ENCODE results near the gene PCTP. TPM values are rescaled to one million over a fixed set of nuclear protein-coding genes. Genes with fewer than 3 reads are reported as not detected.

Gene PCTP
- total RNA-seq, 1 experiment from 2014 or later = 17.1 TPM

GRCh38 chr17:55757659-55758058 is 6.8 kb downstream of the PCTP start:
- Mint-ChIP-seq H3K36me3 (ENCODE audit: insufficient read depth in 1 of 3, low read depth in 3 of 3) (no peaks in the 10 kb centered on the region; a peak in 1 of 7 replicates), H3K9me3 (no peaks in the 10 kb centered on the region), H3K4me1 (peaks cover 4 to 6% of the 10 kb centered on the region in 2 experiments; a peak in 3 of 4 replicates), H3K27me3 (ENCODE audit: low read depth) (no peaks in the 10 kb centered on the region), H3K4me3 (no peak overlapping the region), H3K27ac (no peak overlapping the region)
- no peak overlapping the region for H3K14ac ChIP-seq (ENCODE audit: insufficient read depth, low read length)
- H3K27ac ChIP-seq (ENCODE audit: insufficient read length, low read depth, low read length) = no peak overlapping the region
- no peak overlapping the region for H2BK5ac ChIP-seq (ENCODE audit: insufficient read length, low read length)
- H3K4ac ChIP-seq (ENCODE audit: low read depth, low read length) = no peak overlapping the region
- no peaks in the 10 kb centered on the region for H3K79me1 ChIP-seq (ENCODE audit: insufficient read depth, low read depth, low read length, poor library complexity, severe bottlenecking)
- H3K56ac ChIP-seq (ENCODE audit: insufficient read length, low read depth, low read length) = no peak overlapping the region
- no peaks in the 10 kb centered on the region for H3K27me3 ChIP-seq (ENCODE audit: insufficient read depth, low read length)
- no peak overlapping the region for H2BK15ac ChIP-seq (ENCODE audit: low read depth, low read length)
- H2AK5ac ChIP-seq (ENCODE audit: insufficient read length, low read length) = no peak overlapping the region
- H3T11ph ChIP-seq (ENCODE audit: low read length) = no peak overlapping the region
- H4K20me1 ChIP-seq (ENCODE audit: control insufficient read depth, insufficient read depth, insufficient read length) = no peaks in the 10 kb centered on the region
- H2BK120ac ChIP-seq (ENCODE audit: low read depth, low read length, poor library complexity, severe bottlenecking) = no peak overlapping the region
- WGBS (ENCODE audit: extremely low coverage, insufficient read length, low lambda C conversion rate) = no CpG with 5 or more reads among the region's 1 CpG
- H4K91ac ChIP-seq (ENCODE audit: insufficient read length, low read depth, low read length) = no peak overlapping the region
- H3K79me2 ChIP-seq (ENCODE audit: insufficient read depth, low read length) = no peaks in the 10 kb centered on the region
- no peak for DNase-seq
- no peak overlapping the region for H2BK12ac ChIP-seq (ENCODE audit: insufficient read length, low read depth, low read length)
- H3K9ac ChIP-seq (ENCODE audit: extremely low read depth, insufficient read length, low read length) = no peak overlapping the region
- TF ChIP-seq CTCF (conservative IDR thresholded peaks at IDR 0.05) = no peak
- H3K9me3 ChIP-seq (ENCODE audit: control insufficient read depth, low read depth, low read length) = no peaks in the 10 kb centered on the region
- H2BK20ac ChIP-seq (ENCODE audit: low read depth, low read length, poor library complexity, severe bottlenecking) = no peak overlapping the region
- no peak overlapping the region for H4K8ac ChIP-seq (replicated peaks; ENCODE audit: insufficient read length, low read depth, low read length)
- H2AFZ ChIP-seq (ENCODE audit: low read length) = no peak overlapping the region
- H3K23me2 ChIP-seq (ENCODE audit: insufficient read length, low read depth, low read length, poor library complexity, severe bottlenecking) = no peaks in the 10 kb centered on the region
- H3K23ac ChIP-seq (ENCODE audit: insufficient read length, low read depth, low read length) = no peak overlapping the region
- no peak overlapping the region for H3K4me2 ChIP-seq (ENCODE audit: insufficient read depth, insufficient read length, low read length)
- no peaks in the 10 kb centered on the region for H3K4me1 ChIP-seq (ENCODE audit: insufficient read depth, low read length)
- no peak overlapping the region for H3K18ac ChIP-seq (ENCODE audit: insufficient read length, low read depth, low read length)
- H4K5ac ChIP-seq (ENCODE audit: insufficient read length, low read depth, low read length) = no peak overlapping the region
